ENCODE results near the gene ACHE. TPM values are rescaled to one million over a fixed set of nuclear protein-coding genes. Genes with fewer than 3 reads are reported as not detected.
A peak's percentile ranks its signal among the peaks of the same experiment; 100 is the strongest.

The ACHE gene
- total RNA-seq, 6 experiments from 2014 or later, result 0.59 to 6.0 (median 3.0) TPM

DNA sequence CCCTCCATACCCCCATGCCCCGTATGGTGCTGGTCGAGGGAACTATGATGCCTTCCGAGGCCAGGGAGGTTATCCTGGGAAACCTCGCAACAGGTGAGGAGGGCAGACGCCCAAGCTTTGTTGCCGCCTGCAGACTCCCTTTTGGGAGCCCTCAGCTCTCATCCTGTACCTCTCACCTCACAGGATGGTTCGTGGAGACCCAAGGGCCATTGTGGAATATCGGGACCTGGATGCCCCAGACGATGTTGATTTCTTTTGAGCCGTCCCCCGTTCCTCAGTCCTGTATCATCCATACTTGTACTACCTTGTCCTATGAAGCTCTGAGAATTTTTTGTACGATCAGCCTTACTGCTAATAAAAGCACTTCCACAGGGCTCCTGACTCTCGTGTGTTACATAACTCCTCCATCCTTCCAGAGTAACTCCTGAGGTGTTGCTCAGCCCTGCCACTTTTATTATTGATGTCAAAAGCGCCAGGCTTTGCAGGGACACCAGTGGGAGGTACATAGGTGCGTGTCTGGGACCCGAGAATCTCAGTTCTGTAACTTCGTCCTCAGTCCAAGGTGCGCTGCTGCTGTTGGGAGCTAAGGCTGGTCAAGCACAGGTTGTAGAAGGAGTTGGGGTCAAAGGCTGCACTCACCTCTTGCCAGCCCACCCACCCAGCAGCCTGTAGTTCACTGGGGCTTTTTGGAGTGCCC is 7.2 kb downstream of the ACHE start:
- intact Hi-C loops (cut with DNase I), result no loop called here
- no peak for TF ChIP-seq CTCF (IDR thresholded peaks at IDR 0.05)
- TF ChIP-seq POLR2A (IDR thresholded peaks at IDR 0.05), result no peak
- H3K27ac ChIP-seq, result peak overlapping the region in 2 of 3 donors; percentile 61 to 70
- H3K27me3 ChIP-seq, result no peaks in the 10 kb centered on the region
- no peaks in the 10 kb centered on the region for H3K9me3 ChIP-seq
- H3K4me3 ChIP-seq, result peak overlapping the region; percentile 77 to 84 (median 82)
- peaks cover 0 to 15% (median 8%) of the 10 kb centered on the region in 4 donors for H3K4me1 ChIP-seq
- no peak for ATAC-seq
- no peak for DNase-seq
- H3K36me3 ChIP-seq, result peaks cover 0 to 52% (median 20%) of the 10 kb centered on the region in 4 donors
- 48% methylated on average over 13 of the region's 18 CpGs for WGBS (ENCODE audit: insufficient coverage, low coverage, low lambda C conversion rate, missing lambda C conversion rate)

DNA sequence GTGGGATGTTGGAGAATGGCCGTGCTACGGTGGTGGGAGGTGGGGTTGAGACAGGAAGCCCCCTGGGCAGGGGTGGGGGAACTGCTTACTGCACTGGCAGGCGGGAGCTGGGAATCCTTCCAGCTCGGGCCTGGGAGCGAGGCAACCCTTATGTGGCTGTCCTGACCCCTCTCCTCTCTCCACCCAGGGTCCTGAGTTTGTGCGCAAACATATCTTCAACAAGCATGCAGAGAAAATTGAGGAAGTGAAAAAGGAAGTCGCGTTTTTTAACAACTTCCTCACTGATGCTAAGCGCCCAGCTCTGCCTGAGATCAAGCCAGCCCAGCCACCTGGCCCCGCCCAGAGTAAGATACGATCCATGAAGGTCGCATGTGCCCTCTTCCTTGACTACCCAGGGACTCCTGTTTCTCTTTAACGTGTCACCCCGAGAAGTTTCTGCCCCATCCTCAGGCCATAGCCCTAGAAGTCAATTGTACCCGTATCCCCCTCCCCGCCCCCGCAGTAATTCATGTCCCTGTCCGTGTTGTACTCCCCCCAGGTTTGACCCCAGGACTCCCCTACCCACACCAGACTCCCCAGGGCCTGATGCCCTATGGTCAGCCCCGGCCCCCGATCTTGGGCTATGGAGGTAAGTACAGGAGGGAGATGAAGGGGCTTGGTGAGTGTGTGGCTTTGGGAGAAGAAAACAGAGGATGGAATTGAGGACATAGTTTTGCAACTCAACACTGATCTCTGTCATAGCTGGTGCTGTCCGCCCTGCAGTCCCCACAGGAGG is 8.0 kb downstream of the ACHE start:
- no peak for DNase-seq
- no peak overlapping the region for H3K4me3 ChIP-seq
- intact Hi-C loops (cut with DNase I), result no loop called here
- H3K4me1 ChIP-seq, result peaks cover 0 to 15% (median 8%) of the 10 kb centered on the region in 4 donors
- no peak for ATAC-seq
- 55% methylated on average over 17 of the region's 21 CpGs for WGBS (ENCODE audit: insufficient coverage, low coverage, low lambda C conversion rate, missing lambda C conversion rate)
- H3K36me3 ChIP-seq, result peaks cover 4 to 59% (median 23%) of the 10 kb centered on the region in 4 donors
- H3K27ac ChIP-seq, result peak overlapping the region in 1 of 3 donors; percentile 43
- no peaks in the 10 kb centered on the region for H3K27me3 ChIP-seq
- no peak for TF ChIP-seq CTCF (IDR thresholded peaks at IDR 0.05)
- no peak for TF ChIP-seq POLR2A (IDR thresholded peaks at IDR 0.05)
- H3K9me3 ChIP-seq, result no peaks in the 10 kb centered on the region

DNA sequence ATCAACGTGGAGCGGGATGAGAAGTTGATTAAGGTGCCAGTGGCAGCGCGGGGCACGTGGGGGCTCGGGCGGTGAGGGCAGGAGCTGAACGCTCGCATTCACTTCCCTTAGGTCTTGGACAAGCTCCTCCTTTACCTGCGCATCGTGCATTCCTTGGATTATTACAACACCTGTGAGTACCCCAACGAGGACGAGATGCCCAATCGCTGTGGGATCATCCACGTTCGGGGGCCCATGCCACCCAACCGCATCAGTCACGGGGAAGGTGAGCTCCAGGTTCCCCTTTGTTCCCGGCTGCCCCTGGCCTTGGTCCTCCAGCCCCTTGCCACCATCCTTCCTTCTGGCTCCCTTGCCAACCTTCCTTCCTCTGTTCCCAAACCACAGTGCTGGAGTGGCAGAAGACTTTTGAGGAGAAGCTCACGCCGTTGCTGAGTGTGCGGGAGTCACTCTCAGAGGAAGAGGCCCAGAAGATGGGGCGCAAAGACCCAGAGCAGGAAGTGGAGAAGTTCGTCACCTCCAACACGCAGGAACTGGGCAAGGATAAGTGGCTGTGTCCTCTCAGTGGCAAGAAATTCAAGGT is 8.7 kb downstream of the ACHE start:
- ATAC-seq (no peak), DNase-seq (no peak)
- no peaks in the 10 kb centered on the region for H3K27me3 ChIP-seq
- no peak overlapping the region for H3K4me3 ChIP-seq
- 62% methylated on average over 9 of the region's 25 CpGs for WGBS (ENCODE audit: insufficient coverage, low coverage, low lambda C conversion rate, missing lambda C conversion rate)
- peak overlapping the region in 1 of 3 donors; percentile 43 for H3K27ac ChIP-seq
- peaks cover 0 to 15% (median 8%) of the 10 kb centered on the region in 4 donors for H3K4me1 ChIP-seq
- H3K36me3 ChIP-seq, result peaks cover 5 to 66% (median 24%) of the 10 kb centered on the region in 4 donors
- no peaks in the 10 kb centered on the region for H3K9me3 ChIP-seq
- intact Hi-C loops (cut with DNase I), result no loop called here
- TF ChIP-seq POLR2A (IDR thresholded peaks at IDR 0.05), result no peak

GRCh38 chr7:100886142-100886935 is 9.3 kb downstream of the ACHE start:
- no peak overlapping the region for H3K27ac ChIP-seq
- 78% methylated on average over 6 of the region's 27 CpGs for WGBS (ENCODE audit: insufficient coverage, low coverage, low lambda C conversion rate, missing lambda C conversion rate)
- TF ChIP-seq CTCF (IDR thresholded peaks at IDR 0.05) (no peak), POLR2A (IDR thresholded peaks at IDR 0.05) (no peak)
- ATAC-seq (no peak), DNase-seq (no peak)
- no peaks in the 10 kb centered on the region for H3K9me3 ChIP-seq
- peaks cover 0 to 15% (median 8%) of the 10 kb centered on the region in 4 donors for H3K4me1 ChIP-seq
- H3K27me3 ChIP-seq, result no peaks in the 10 kb centered on the region
- intact Hi-C loops (cut with DNase I), result no loop called here
- H3K4me3 ChIP-seq, result no peak overlapping the region
- peaks cover 5 to 73% (median 29%) of the 10 kb centered on the region in 4 donors for H3K36me3 ChIP-seq
